H1 (cell line): ENCODE data around the gene SCAND1. TPM values are rescaled to one million over a fixed set of nuclear protein-coding genes. Genes with fewer than 3 reads are reported as not detected.
A peak's percentile ranks its signal among the peaks of the same experiment; 100 is the strongest.

Experiments
- CTCF ChIA-PET: fragments of 300-600 bp; sonication (Branson Sonifier 250); formaldehyde crosslinking; loops from one replicate; lab custom pipeline; 2021; ENCODE audit not compliant: partially characterized antibody; lab: Charles Lee
- POLR2A ChIA-PET: fragments of 300-600 bp; sonication (Branson Sonifier 250); formaldehyde crosslinking; loops from one replicate; lab custom pipeline; 2021; ENCODE audit warnings: inconsistent platforms; ENCODE audit not compliant: partially characterized antibody; lab: Charles Lee
- DNase-seq, 2 experiments: peaks; one replicate each; pipeline versions ENCODE4 v3.0.0 to v3.0.0-alpha.2; 2010 to 2022; ENCODE audit warnings: low spot score in 2 of 2, low read depth in 1 of 2, mixed read lengths in 1 of 2
- FAIRE-seq: peaks from 2 replicates; lab custom pipeline; 2011; peaks lifted over from hg19 to GRCh38; lab: Jason Lieb, UNC
- H2AFZ ChIP-seq: 2 replicates; pipeline ENCODE4 v1.8.1; 2012; ENCODE audit warnings: low read length, inconsistent platforms
- H2AK5ac ChIP-seq: 2 replicates; pipeline ENCODE4 v1.6.1; 2013; ENCODE audit warnings: low read depth, low read length
- H2BK120ac ChIP-seq: replicated peaks from 2 replicates; pipeline ENCODE3; 2013; ENCODE audit warnings: low read depth, low read length, inconsistent platforms
- H2BK12ac ChIP-seq: 2 replicates; pipeline ENCODE4 v1.6.1; 2013; ENCODE audit warnings: low read depth, low read length
- H2BK15ac ChIP-seq: 2 replicates; pipeline ENCODE4 v1.6.1; 2013; ENCODE audit warnings: low read length
- H2BK20ac ChIP-seq: 2 replicates; pipeline ENCODE4 v1.6.1; 2013; ENCODE audit warnings: low read length
- H2BK5ac ChIP-seq: 2 replicates; pipeline ENCODE4 v1.6.1; 2013; ENCODE audit warnings: low read depth, low read length
- H3K14ac ChIP-seq: 2 replicates; pipeline ENCODE4 v1.6.1; 2013; ENCODE audit warnings: inconsistent platforms; ENCODE audit not compliant: insufficient read length
- H3K18ac ChIP-seq: 2 replicates; pipeline ENCODE4 v1.6.1; 2013; ENCODE audit warnings: low read length; ENCODE audit errors: extremely low read depth
- H3K23ac ChIP-seq: 2 replicates; pipeline ENCODE4 v1.6.1; 2013; ENCODE audit warnings: inconsistent platforms; ENCODE audit not compliant: insufficient read length
- H3K23me2 ChIP-seq: 2 replicates; pipeline ENCODE4 v1.6.1; 2013; ENCODE audit warnings: low read depth, low read length
- H3K27ac ChIP-seq: 2 replicates; pipeline ENCODE4 v1.6.1; 2011; ENCODE audit warnings: low read depth, low read length, inconsistent platforms
- H3K27me3 ChIP-seq, 4 experiments: replicated peaks in 1 of 4; 1 replicate in 1 of 4; 2 replicates in 3 of 4; pipeline versions ENCODE4 v1.6.1 to v1.8.1; 2011 to 2013; ENCODE audit warnings: low read length in 3 of 4, mild to moderate bottlenecking in 3 of 4, inconsistent platforms in 2 of 4, mixed read lengths in 2 of 4, moderate library complexity in 1 of 4; ENCODE audit not compliant: control insufficient read depth in 3 of 4, insufficient read depth in 3 of 4; ENCODE audit errors: extremely low read depth in 1 of 4
- H3K36me3 ChIP-seq, 4 experiments: 2 replicates each; pipeline versions ENCODE4 v1.6.1 to v1.8.1; 2011 to 2013; ENCODE audit warnings: mild to moderate bottlenecking in 4 of 4, low read length in 3 of 4, moderate library complexity in 2 of 4, control low read depth in 1 of 4, inconsistent platforms in 1 of 4; ENCODE audit not compliant: insufficient read depth in 4 of 4, control insufficient read depth in 2 of 4
- H3K4ac ChIP-seq: replicated peaks from 2 replicates; pipeline ENCODE3; 2013; ENCODE audit warnings: low read length, low read depth, mixed read lengths, inconsistent platforms; ENCODE audit not compliant: insufficient read length
- H3K4me1 ChIP-seq, 4 experiments: replicated peaks in 1 of 4; 1 replicate in 1 of 4; 2 replicates in 3 of 4; pipeline versions ENCODE4 v1.6.1 to v1.8.1; 2011 to 2013; ENCODE audit warnings: low read length in 3 of 4, inconsistent platforms in 2 of 4, mixed read lengths in 1 of 4; ENCODE audit not compliant: insufficient read depth in 4 of 4, control insufficient read depth in 3 of 4
- H3K4me2 ChIP-seq, 2 experiments: 2 replicates each; pipeline versions ENCODE4 v1.6.1 to v1.8.1; 2011 to 2013; ENCODE audit warnings: low read depth in 2 of 2, low read length in 2 of 2, control low read depth in 1 of 2, inconsistent platforms in 1 of 2, mild to moderate bottlenecking in 1 of 2; ENCODE audit not compliant: insufficient read depth in 1 of 2
- H3K4me3 ChIP-seq, 4 experiments: fragments of 200-600, 300-600 bp in 1 of 4; sonication (generic), shearing (Covaris generic), sonication (Bioruptor Twin) in 1 of 4; 2 replicates each; pipeline versions ENCODE4 v1.5.1 to v1.8.1; 2011 to 2016; ENCODE audit warnings: low read length in 4 of 4, low read depth in 3 of 4, control low read depth in 2 of 4, inconsistent platforms in 2 of 4, mild to moderate bottlenecking in 2 of 4, mixed read lengths in 1 of 4, moderate library complexity in 1 of 4; ENCODE audit not compliant: insufficient read depth in 2 of 4; ENCODE audit errors: extremely low read depth in 1 of 4
- H3K56ac ChIP-seq: replicated peaks from 2 replicates; pipeline ENCODE3; 2013; ENCODE audit warnings: low read depth, mild to moderate bottlenecking, mixed read lengths, low read length, inconsistent platforms; ENCODE audit not compliant: insufficient read length
- H3K79me1 ChIP-seq: 2 replicates; pipeline ENCODE4 v1.6.1; 2013; ENCODE audit warnings: low read depth, low read length, control low read depth
- H3K79me2 ChIP-seq, 2 experiments: 2 replicates each; pipeline versions ENCODE4 v1.6.1 to v1.8.1; 2012 to 2013; ENCODE audit warnings: low read length in 2 of 2, mild to moderate bottlenecking in 2 of 2, inconsistent platforms in 1 of 2; ENCODE audit not compliant: insufficient read depth in 2 of 2, control insufficient read depth in 1 of 2
- H3K9ac ChIP-seq, 4 experiments: replicated peaks in 1 of 4; 1 replicate in 1 of 4; 2 replicates in 3 of 4; pipeline versions ENCODE4 v1.6.1 to v1.8.1; 2011 to 2013; ENCODE audit warnings: low read depth in 3 of 4, low read length in 3 of 4, control low read depth in 2 of 4, mild to moderate bottlenecking in 2 of 4, moderate library complexity in 2 of 4, inconsistent platforms in 1 of 4; ENCODE audit errors: extremely low read depth in 1 of 4
- H3K9me3 ChIP-seq, 2 experiments: 2 replicates each; pipeline versions ENCODE4 v1.6.1 to v1.8.1; 2012 to 2013; ENCODE audit warnings: mild to moderate bottlenecking in 2 of 2, moderate library complexity in 2 of 2, control low read depth in 1 of 2, inconsistent platforms in 1 of 2, low read depth in 1 of 2, low read length in 1 of 2, mixed read lengths in 1 of 2; ENCODE audit not compliant: insufficient read depth in 2 of 2
- H4K20me1 ChIP-seq, 2 experiments: replicated peaks in 1 of 2; 2 replicates each; pipeline versions ENCODE3 to v1.8.1; 2011 to 2013; ENCODE audit warnings: inconsistent platforms in 2 of 2, low read length in 2 of 2, mild to moderate bottlenecking in 1 of 2; ENCODE audit not compliant: insufficient read depth in 2 of 2, control insufficient read depth in 1 of 2
- H4K5ac ChIP-seq: 2 replicates; pipeline ENCODE4 v1.6.1; 2013; ENCODE audit warnings: low read length, low read depth, mixed read lengths, inconsistent platforms; ENCODE audit not compliant: insufficient read length
- H4K8ac ChIP-seq: 2 replicates; pipeline ENCODE4 v1.8.0; 2013; ENCODE audit warnings: mild to moderate bottlenecking, moderate library complexity, low read length, inconsistent platforms; ENCODE audit not compliant: insufficient read depth; ENCODE audit errors: extremely low read depth
- H4K91ac ChIP-seq: replicated peaks from 2 replicates; pipeline ENCODE3; 2013; ENCODE audit warnings: low read length, mixed read lengths, inconsistent platforms; ENCODE audit not compliant: insufficient read length
- ASH2L ChIP-seq: fragments of 200-600, 300-600 bp; sonication (generic); IDR thresholded peaks from one replicate; pipeline ENCODE4 v1.7.1; 2017; ENCODE audit warnings: low read length
- CTCF ChIP-seq, 3 experiments: IDR thresholded peaks; 1 replicate in 2 of 3; 2 replicates in 1 of 3; pipeline versions ENCODE4 v1.5.1 to v1.6.1; 2011; ENCODE audit warnings: low read length in 3 of 3, mild to moderate bottlenecking in 3 of 3, inconsistent platforms in 2 of 3, low read depth in 1 of 3, moderate library complexity in 1 of 3; ENCODE audit not compliant: insufficient read depth in 1 of 3; ENCODE audit errors: control extremely low read depth in 1 of 3
- KDM1A ChIP-seq: fragments of 200-600, 300-600 bp; sonication (generic); IDR thresholded peaks from 2 replicates; pipeline ENCODE4 v1.7.1; 2016; ENCODE audit warnings: mild to moderate bottlenecking, low read length, borderline replicate concordance
- SIRT6 ChIP-seq: IDR thresholded peaks from one replicate; pipeline ENCODE4 v1.7.1; 2012; ENCODE audit warnings: low read length, inconsistent platforms
- SP1 ChIP-seq: IDR thresholded peaks from 2 replicates; pipeline ENCODE4 v1.6.1; 2011; ENCODE audit warnings: low read depth, low read length
- WGBS, 2 experiments: shearing (Covaris generic) in 1 of 2; methylation state at CpG; one replicate each; pipeline versions ENCODE4 v1.1.6 to v1.1.7; 2013 to 2015; ENCODE audit warnings: low lambda C conversion rate in 2 of 2, mixed read lengths in 2 of 2, inconsistent platforms in 1 of 2, low coverage in 1 of 2, missing lambda C conversion rate in 1 of 2; ENCODE audit not compliant: insufficient replicate concordance in 2 of 2, insufficient coverage in 1 of 2, insufficient read length in 1 of 2; ENCODE audit errors: extremely low coverage in 1 of 2, missing lambda C conversion rate in 1 of 2; 5-methylcytosine and 5-hydroxymethylcytosine counted together
- polyA plus RNA-seq, 7 experiments: library from polyadenylated mRNA; depleted of rRNA in 3 of 7; stranded (reverse) in 5 of 7; unstranded in 2 of 7; fragments of >200 nt in 5 of 7; fragments of 200-250 nt in 2 of 7; gene quantifications; 1 replicate in 5 of 7; 2 replicates in 1 of 7; 4 replicates in 1 of 7; pipeline versions ENCODE4 v1.2.1 to v1.2.3, GENCODE V29; 2011 to 2013; ENCODE audit warnings: missing spikeins in 2 of 7, mixed read lengths in 2 of 7
- total RNA-seq: library from RNA; stranded (reverse); fragmentation: NEBNext Ultra II Directional; extraction: Animal tissue kit (Norgen Biotek cat#: 25700); gene quantifications from 2 replicates; pipeline ENCODE4 v1.2.1, GENCODE V29; 2021
- TF ChIP-seq, protein P1 (sequence below): IDR thresholded peaks from 2 replicates; pipeline ENCODE4 v1.6.1; 2012; ENCODE audit warnings: inconsistent platforms
- TF ChIP-seq, protein P2 (sequence below): IDR thresholded peaks from 2 replicates; pipeline ENCODE4 v1.6.1; 2012; ENCODE audit warnings: inconsistent platforms

SCAND1 gene
- total and polyA plus RNA-seq, 2 of the 8 experiments (the other 6 are each of a cell fraction or from before 2014, with no cell fraction given), result 73.1 to 83.7 TPM

GRCh38 chr20:35981969-35982368 is 27.7 kb upstream of the SCAND1 start:
- Histone ChIP-seq H3K23me2 (no peaks in the 10 kb centered on the region), H3K4me1 (no peaks in the 10 kb centered on the region; a peak in 1 of 7 replicates), H3K36me3 (no peaks in the 10 kb centered on the region), H3K18ac (no peak overlapping the region), H4K8ac (no peak overlapping the region), H2AK5ac (no peak overlapping the region)
- no peak for DNase-seq
- CTCF ChIA-PET, result interaction anchor here (0.7 to 10.3 kb wide), 5 partner anchors 10 to 156 kb away, joined by 3 to 138 read pairs (median 5); partner anchors contain the start of gene SCAND1
- TF ChIP-seq SP1 (no peak), SIRT6 (no peak), KDM1A (no peak), CTCF (IDR thresholded peaks at IDR 0.05; ENCODE audit: control extremely low read depth in 1 of 3, insufficient read depth in 1 of 3, low read depth in 1 of 3, low read length in 3 of 3) (peak in 1 of 3 experiments; percentile 2; a peak in 1 of 4 replicates), ASH2L (no peak)
- TF ChIP-seq, protein P1, sequence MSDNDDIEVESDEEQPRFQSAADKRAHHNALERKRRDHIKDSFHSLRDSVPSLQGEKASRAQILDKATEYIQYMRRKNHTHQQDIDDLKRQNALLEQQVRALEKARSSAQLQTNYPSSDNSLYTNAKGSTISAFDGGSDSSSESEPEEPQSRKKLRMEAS, result no peak
- TF ChIP-seq, protein P2, sequence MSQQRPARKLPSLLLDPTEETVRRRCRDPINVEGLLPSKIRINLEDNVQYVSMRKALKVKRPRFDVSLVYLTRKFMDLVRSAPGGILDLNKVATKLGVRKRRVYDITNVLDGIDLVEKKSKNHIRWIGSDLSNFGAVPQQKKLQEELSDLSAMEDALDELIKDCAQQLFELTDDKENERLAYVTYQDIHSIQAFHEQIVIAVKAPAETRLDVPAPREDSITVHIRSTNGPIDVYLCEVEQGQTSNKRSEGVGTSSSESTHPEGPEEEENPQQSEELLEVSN, result no peak
- TF ChIP-seq, all 59 proteins: peak for 1
- Histone ChIP-seq H3K4me3 (no peak overlapping the region), H2AFZ (peak overlapping the region; percentile 41; the same call in 1 of the 2 replicates), H3K4me2 (no peak overlapping the region), H3K56ac (no peak overlapping the region), H4K20me1 (no peaks in the 10 kb centered on the region), H2BK120ac (no peak overlapping the region), H3K79me2 (no peaks in the 10 kb centered on the region), H3K14ac (no peak overlapping the region), H3K9ac (no peak overlapping the region), H2BK20ac (0 out of 2 replicates have a peak overlapping the region, but pooled peaks have one; percentile 10), H3K23ac (no peak overlapping the region), H3K79me1 (no peaks in the 10 kb centered on the region), H2BK5ac (no peak overlapping the region), H3K27me3 (no peaks in the 10 kb centered on the region; a peak in 1 of 7 replicates), H4K5ac (no peak overlapping the region), H3K4ac (no peak overlapping the region), H3K27ac (no peak overlapping the region), H2BK15ac (no peak overlapping the region), H3K9me3 (no peaks in the 10 kb centered on the region), H4K91ac (no peak overlapping the region), H2BK12ac (no peak overlapping the region)
- POLR2A ChIA-PET, result interaction anchor here (0.6 to 2.0 kb wide), 2 partner anchors 19 to 28 kb away, joined by 4 read pairs; partner anchors contain the start of gene SCAND1
- 60% methylated on average over 3 of the region's 3 CpGs; no CpG with 5 or more reads in 1 of the 2 experiments for WGBS, 2 experiments
- no peak for FAIRE-seq
